ENCODE results near the gene ATL1. TPM values are rescaled to one million over a fixed set of nuclear protein-coding genes. Genes with fewer than 3 reads are reported as not detected.
A peak's percentile ranks its signal among the peaks of the same experiment; 100 is the strongest.

The ATL1 gene
- total and polyA plus RNA-seq, 2 of the 8 experiments (the other 6 are each of a cell fraction or from before 2014, with no cell fraction given): 4.0 to 5.9 TPM

DNA sequence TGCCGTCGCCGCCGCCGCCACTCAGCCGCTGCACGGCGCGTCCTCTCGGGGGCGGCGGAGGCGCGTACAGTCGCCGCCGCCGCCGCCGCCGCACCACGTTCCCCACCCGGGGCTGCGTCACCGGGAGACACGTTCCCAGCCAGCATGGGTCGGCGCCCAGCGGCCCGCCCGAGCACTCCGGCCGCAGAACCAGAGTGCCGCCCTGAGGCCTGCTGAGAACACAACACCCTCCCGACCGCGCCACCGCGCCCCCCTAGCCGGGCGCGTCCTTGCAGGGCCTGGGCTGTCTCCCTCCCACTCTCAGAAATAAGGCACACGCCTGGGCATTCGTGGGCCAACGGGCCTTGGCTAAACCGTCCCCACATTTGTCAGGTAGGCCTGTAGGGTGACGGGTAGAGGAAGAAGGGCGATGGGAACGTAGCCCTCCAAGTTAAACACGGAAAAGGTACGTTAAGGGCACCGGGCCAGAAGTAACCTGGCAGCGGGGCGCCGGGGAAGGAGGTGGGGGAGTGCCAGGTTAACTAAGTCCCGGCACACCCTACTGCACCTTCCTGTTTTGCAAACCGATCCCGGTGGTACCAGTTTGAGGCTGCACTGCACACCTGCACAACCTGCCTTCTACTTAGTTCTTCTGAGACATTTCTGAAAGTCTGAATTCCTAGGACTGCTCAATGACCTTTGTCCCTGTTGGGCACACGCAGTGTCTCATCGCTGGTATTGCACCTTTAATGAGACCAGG, 27.3 kb upstream of the ATL1 start, which contains the start of gene MAP4K5 (continued):
- TF ChIP-seq KDM4A (IDR thresholded peaks at IDR 0.05; ENCODE audit: low read depth, low read length, severe bottlenecking): no peak
- TF ChIP-seq, protein P1, sequence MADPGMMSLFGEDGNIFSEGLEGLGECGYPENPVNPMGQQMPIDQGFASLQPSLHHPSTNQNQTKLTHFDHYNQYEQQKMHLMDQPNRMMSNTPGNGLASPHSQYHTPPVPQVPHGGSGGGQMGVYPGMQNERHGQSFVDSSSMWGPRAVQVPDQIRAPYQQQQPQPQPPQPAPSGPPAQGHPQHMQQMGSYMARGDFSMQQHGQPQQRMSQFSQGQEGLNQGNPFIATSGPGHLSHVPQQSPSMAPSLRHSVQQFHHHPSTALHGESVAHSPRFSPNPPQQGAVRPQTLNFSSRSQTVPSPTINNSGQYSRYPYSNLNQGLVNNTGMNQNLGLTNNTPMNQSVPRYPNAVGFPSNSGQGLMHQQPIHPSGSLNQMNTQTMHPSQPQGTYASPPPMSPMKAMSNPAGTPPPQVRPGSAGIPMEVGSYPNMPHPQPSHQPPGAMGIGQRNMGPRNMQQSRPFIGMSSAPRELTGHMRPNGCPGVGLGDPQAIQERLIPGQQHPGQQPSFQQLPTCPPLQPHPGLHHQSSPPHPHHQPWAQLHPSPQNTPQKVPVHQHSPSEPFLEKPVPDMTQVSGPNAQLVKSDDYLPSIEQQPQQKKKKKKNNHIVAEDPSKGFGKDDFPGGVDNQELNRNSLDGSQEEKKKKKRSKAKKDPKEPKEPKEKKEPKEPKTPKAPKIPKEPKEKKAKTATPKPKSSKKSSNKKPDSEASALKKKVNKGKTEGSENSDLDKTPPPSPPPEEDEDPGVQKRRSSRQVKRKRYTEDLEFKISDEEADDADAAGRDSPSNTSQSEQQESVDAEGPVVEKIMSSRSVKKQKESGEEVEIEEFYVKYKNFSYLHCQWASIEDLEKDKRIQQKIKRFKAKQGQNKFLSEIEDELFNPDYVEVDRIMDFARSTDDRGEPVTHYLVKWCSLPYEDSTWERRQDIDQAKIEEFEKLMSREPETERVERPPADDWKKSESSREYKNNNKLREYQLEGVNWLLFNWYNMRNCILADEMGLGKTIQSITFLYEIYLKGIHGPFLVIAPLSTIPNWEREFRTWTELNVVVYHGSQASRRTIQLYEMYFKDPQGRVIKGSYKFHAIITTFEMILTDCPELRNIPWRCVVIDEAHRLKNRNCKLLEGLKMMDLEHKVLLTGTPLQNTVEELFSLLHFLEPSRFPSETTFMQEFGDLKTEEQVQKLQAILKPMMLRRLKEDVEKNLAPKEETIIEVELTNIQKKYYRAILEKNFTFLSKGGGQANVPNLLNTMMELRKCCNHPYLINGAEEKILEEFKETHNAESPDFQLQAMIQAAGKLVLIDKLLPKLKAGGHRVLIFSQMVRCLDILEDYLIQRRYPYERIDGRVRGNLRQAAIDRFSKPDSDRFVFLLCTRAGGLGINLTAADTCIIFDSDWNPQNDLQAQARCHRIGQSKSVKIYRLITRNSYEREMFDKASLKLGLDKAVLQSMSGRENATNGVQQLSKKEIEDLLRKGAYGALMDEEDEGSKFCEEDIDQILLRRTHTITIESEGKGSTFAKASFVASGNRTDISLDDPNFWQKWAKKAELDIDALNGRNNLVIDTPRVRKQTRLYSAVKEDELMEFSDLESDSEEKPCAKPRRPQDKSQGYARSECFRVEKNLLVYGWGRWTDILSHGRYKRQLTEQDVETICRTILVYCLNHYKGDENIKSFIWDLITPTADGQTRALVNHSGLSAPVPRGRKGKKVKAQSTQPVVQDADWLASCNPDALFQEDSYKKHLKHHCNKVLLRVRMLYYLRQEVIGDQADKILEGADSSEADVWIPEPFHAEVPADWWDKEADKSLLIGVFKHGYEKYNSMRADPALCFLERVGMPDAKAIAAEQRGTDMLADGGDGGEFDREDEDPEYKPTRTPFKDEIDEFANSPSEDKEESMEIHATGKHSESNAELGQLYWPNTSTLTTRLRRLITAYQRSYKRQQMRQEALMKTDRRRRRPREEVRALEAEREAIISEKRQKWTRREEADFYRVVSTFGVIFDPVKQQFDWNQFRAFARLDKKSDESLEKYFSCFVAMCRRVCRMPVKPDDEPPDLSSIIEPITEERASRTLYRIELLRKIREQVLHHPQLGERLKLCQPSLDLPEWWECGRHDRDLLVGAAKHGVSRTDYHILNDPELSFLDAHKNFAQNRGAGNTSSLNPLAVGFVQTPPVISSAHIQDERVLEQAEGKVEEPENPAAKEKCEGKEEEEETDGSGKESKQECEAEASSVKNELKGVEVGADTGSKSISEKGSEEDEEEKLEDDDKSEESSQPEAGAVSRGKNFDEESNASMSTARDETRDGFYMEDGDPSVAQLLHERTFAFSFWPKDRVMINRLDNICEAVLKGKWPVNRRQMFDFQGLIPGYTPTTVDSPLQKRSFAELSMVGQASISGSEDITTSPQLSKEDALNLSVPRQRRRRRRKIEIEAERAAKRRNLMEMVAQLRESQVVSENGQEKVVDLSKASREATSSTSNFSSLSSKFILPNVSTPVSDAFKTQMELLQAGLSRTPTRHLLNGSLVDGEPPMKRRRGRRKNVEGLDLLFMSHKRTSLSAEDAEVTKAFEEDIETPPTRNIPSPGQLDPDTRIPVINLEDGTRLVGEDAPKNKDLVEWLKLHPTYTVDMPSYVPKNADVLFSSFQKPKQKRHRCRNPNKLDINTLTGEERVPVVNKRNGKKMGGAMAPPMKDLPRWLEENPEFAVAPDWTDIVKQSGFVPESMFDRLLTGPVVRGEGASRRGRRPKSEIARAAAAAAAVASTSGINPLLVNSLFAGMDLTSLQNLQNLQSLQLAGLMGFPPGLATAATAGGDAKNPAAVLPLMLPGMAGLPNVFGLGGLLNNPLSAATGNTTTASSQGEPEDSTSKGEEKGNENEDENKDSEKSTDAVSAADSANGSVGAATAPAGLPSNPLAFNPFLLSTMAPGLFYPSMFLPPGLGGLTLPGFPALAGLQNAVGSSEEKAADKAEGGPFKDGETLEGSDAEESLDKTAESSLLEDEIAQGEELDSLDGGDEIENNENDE (IDR thresholded peaks at IDR 0.05; ENCODE audit: insufficient replicate concordance, low read length): no peak
- TF ChIP-seq RXRA (IDR thresholded peaks at IDR 0.05; ENCODE audit: insufficient read depth, low read depth, low read length): no peak
- TF ChIP-seq FOSL1 (IDR thresholded peaks at IDR 0.05; ENCODE audit: insufficient read depth, low read depth, low read length): no peak
- TF ChIP-seq RBBP5 (IDR thresholded peaks at IDR 0.05; ENCODE audit: borderline replicate concordance, low read depth, low read length): peak; percentile 45; the same call in 1 of the 2 replicates
- peak; percentile 14 for TF ChIP-seq ASH2L (IDR thresholded peaks at IDR 0.05; ENCODE audit: low read length)
- no peak for TF ChIP-seq CHD2 (IDR thresholded peaks at IDR 0.05; ENCODE audit: low read length)
- TF ChIP-seq EP300 (IDR thresholded peaks at IDR 0.05; ENCODE audit: borderline replicate concordance in 1 of 2, low read depth in 2 of 2, low read length in 2 of 2): peak in 1 of 2 experiments; percentile 83; a peak in 1 of 3 replicates
- peak; percentile 91 to 96 for TF ChIP-seq RAD21 (IDR thresholded peaks at IDR 0.05 in 1 of 2, conservative IDR thresholded peaks at IDR 0.05 in 1 of 2; ENCODE audit: low read depth in 2 of 2, low read length in 2 of 2)
- TF ChIP-seq POLR2A (IDR thresholded peaks at IDR 0.05; ENCODE audit: control extremely low read depth in 1 of 2, low read depth in 2 of 2, low read length in 2 of 2): peak in 1 of 2 experiments; percentile 15; a peak in 1 of 3 replicates

Measured in H1 (cell line).